HPDE6-E6E7 (cell line): ENCODE results near the gene KCNA4.
"Not testable (repeated sequence)": the region's sequence is repeated elsewhere in the genome, so short reads cannot be mapped to it uniquely, and the experiment has no call there.

ENCODE experiments used
- DNase-seq: peaks from one replicate; pipeline ENCODE4 v3.0.0; 2011; ENCODE audit warnings: missing footprints; ENCODE audit errors: extremely low spot score

Gene KCNA4

GRCh38 chr11:30000986-30001750 is 15.7 kb downstream of the KCNA4 start:
- no peak for DNase-seq

DNA sequence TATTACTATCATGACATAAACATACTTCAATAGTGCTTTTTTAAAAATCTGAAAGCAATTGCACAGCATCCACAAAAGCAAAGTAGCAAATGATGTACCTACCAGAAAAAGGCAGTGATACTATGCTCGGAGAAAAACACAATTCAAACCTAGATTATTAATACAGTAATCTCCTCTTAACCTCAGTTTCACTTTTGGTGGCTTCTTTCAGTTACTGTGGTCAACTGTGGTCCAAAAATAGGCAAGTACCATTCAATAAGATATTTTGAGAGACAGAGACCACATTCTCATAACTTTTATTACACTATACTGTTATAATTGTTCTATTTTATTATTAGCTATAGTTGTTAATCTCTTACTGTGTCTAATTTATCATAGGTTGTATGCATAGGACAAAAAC is 20.8 kb downstream of the KCNA4 start:
- DNase-seq, result no peak

DNA sequence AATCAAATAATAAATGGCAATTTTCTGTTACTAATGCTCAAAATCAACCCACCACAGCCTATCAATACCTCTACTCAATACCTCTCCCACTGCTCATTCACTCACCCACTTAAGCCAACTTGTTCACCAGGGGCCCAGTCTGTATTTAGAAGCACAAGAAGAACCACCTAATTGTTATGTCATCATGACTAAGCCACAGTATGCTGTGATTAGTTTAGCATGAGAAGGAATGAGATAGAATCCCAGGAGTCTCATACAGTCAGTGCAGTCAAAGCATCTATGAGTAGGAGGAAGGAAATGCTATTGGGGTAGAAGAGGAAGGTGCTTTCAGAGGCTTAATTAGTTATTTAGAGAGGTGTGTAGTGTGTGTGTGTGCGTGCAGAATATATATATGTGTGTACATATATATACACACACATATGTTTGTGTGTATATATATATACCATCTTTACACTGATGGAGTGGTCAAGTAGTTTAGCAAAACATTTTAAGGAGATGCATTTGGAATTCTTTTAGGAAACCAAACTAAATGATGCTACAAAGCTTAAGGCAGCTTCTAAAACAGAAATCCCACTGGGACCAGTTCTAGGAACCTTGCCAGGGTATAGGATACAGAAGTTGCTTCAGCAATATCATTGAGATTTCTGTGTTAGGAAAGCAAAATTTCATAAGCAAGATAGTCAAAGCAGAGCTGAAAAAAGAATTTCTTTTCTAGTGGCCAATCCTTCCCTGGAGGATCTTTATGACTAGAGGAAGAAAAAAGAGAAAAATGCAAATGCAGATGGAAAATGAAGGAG is 27.5 kb downstream of the KCNA4 start:
- DNase-seq, result no peak

GRCh38 chr11:29985248-29985647 is 31.6 kb downstream of the KCNA4 start:
- DNase-seq, result no peak

DNA sequence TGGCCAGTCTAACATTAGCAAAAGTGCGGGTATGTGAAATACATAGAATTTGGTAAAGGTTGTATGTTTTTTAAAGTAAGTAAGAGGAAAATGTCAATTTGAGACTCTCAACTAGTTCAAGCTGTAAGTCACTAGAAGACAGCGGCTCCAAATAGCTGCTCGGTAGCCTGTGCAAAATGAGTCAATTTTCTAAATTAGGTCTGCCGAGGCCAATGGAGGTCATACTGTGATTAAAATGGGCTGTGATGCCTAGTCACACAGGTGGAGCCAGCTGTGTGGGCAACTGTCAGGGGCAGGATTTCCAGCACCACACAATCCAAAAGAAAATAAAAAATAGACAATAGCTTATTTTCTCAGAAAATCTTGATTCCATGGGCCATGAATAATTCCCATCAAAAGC is 32.3 kb downstream of the KCNA4 start:
- DNase-seq, result no peak

- no peak for DNase-seq
These were observed 38.3 kb downstream of the KCNA4 start for GRCh38 chr11:29978549-29978948.

DNA sequence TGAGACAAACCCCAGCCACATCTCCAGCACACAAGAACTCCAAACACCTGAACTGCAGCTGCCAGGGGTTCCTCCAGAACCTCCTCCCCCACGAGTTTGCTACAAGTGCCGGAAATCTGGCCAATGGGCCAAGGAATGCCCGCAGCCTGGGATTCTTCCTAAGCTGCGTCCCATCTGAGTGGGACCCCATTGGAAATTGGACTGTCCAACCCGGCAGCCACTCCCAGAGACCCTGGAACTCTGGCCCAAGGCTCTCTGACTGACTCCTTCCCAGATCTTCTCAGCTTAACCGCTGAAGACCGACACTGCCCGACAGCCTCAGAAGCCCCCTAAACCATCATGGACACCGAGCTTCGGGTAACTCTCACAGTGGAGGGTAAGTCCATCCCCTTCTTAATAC is 41.2 kb downstream of the KCNA4 start:
- DNase-seq, result not testable (repeated sequence)

DNA sequence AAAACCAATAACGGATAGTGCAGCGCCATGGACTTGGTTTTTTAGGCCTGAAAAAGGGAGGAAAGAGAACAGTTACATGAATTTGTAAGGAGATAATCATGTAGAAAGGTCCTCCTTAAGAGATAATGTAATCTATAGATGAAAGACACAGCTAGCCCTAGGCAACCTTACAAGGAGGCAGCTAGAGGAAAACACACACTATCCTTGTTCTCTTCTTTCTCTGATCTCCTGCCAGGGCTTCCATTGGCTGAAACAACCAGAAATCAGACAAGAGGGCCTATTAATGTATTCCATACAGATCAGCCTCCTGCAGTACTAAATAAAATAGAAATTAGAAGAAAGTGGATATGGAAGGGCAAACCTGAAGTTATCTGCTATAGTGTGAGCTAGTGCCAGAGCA is 53.0 kb downstream of the KCNA4 start:
- no peak for DNase-seq

- no peak for DNase-seq
These were observed 53.8 kb downstream of the KCNA4 start for GRCh38 chr11:29963036-29963435.

DNA sequence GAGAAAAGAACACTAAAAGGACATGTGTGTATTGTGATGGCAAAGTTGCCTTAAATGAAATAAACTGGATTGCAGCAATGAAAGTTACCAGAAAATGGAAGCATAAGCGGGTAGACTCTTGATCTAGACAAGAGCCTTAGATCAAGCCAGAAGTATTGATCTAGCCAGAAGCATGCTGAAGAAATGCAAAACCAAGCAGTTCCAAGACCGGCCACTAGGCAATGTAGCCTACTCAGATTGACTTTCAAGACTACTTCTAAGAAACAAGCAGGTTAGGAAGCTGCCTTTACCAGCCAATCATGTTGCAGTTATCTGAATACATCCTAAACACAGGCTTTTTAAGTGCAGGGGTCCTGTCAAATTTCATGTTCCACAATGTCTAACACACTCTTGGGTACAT is 54.6 kb downstream of the KCNA4 start:
- DNase-seq, result no peak
